NCI-H2107 (cell line): ENCODE results near the gene GPSM3.
"Not testable (repeated sequence)": the region's sequence is repeated elsewhere in the genome, so short reads cannot be mapped to it uniquely, and the experiment has no call there.

ENCODE experiments used
- DNase-seq: peaks from one replicate; lab custom pipeline; 2025; lab: John Stamatoyannopoulos, UW

GPSM3 gene

GRCh38 chr6:32192608-32193039 is at the start of gene GPSM3:
Gene GPSM3 (minus strand): TSS chr6:32192643. CDS start chr6:32192513, 130 bp downstream.
- no peak for DNase-seq

- DNase-seq = no peak
These were observed 48.2 kb upstream of the GPSM3 start for GRCh38 chr6:32240686-32241085.

- no peak for DNase-seq
These were observed 47.0 kb upstream of the GPSM3 start for GRCh38 chr6:32239462-32239861.

GRCh38 chr6:32234934-32235333 is 42.5 kb upstream of the GPSM3 start:
- no peak for DNase-seq

- DNase-seq = no peak
These were observed 34.0 kb upstream of the GPSM3 start for GRCh38 chr6:32226434-32226833.

- DNase-seq = no peak
These were observed 32.3 kb upstream of the GPSM3 start for GRCh38 chr6:32224696-32225095.

- no peak for DNase-seq
These were observed 31.1 kb upstream of the GPSM3 start, which contains the start of gene NOTCH4 for GRCh38 chr6:32223258-32224235. Gene NOTCH4 (minus strand): TSS chr6:32224067. CDS start chr6:32223928, 139 bp downstream.

GRCh38 chr6:32222333-32223230 is 30.1 kb upstream of the GPSM3 start:
- DNase-seq = no peak

GRCh38 chr6:32220021-32220420 is 27.6 kb upstream of the GPSM3 start:
- DNase-seq = no peak

- DNase-seq = no peak
These were observed 25.7 kb upstream of the GPSM3 start for GRCh38 chr6:32218167-32218566.

GRCh38 chr6:32216998-32217397 is 24.6 kb upstream of the GPSM3 start:
- no peak for DNase-seq

GRCh38 chr6:32216285-32216684 is 23.8 kb upstream of the GPSM3 start:
- DNase-seq = no peak

- DNase-seq = no peak
These were observed 23.2 kb upstream of the GPSM3 start for GRCh38 chr6:32215617-32216016.

- no peak for DNase-seq
These were observed 21.7 kb upstream of the GPSM3 start for GRCh38 chr6:32214126-32214525.

GRCh38 chr6:32213649-32214048 is 21.2 kb upstream of the GPSM3 start:
- DNase-seq = no peak

- DNase-seq = no peak
These were observed 19.8 kb upstream of the GPSM3 start for GRCh38 chr6:32212076-32212760.

GRCh38 chr6:32211432-32211831 is 19.0 kb upstream of the GPSM3 start:
- not testable (repeated sequence) for DNase-seq

- DNase-seq = no peak
These were observed 17.8 kb upstream of the GPSM3 start for GRCh38 chr6:32210191-32210601.

GRCh38 chr6:32208996-32209395 is 16.6 kb upstream of the GPSM3 start:
- no peak for DNase-seq

- no peak for DNase-seq
These were observed 11.8 kb upstream of the GPSM3 start for GRCh38 chr6:32204268-32204715.

GRCh38 chr6:32203426-32204267 is 11.2 kb upstream of the GPSM3 start:
- no peak for DNase-seq
